Renal pelvis (tissue), 4 donors: ENCODE data around the gene TMEM127. TPM values are rescaled to one million over a fixed set of nuclear protein-coding genes. Genes with fewer than 3 reads are reported as not detected.

ENCODE experiments used
- DNase-seq: peaks from one replicate; pipeline ENCODE4 v3.0.0-alpha.2; 2013
- polyA plus RNA-seq, 3 donors: library from polyadenylated mRNA; unstranded; fragments of 120-200 nt; gene quantifications; one replicate each; pipeline ENCODE4 v1.2.1, GENCODE V29; 2013; ENCODE audit not compliant: insufficient read length in 3 of 3

TMEM127 gene
- polyA plus RNA-seq, 3 donors: 44.8 to 48.3 (median 45.2) TPM

DNA sequence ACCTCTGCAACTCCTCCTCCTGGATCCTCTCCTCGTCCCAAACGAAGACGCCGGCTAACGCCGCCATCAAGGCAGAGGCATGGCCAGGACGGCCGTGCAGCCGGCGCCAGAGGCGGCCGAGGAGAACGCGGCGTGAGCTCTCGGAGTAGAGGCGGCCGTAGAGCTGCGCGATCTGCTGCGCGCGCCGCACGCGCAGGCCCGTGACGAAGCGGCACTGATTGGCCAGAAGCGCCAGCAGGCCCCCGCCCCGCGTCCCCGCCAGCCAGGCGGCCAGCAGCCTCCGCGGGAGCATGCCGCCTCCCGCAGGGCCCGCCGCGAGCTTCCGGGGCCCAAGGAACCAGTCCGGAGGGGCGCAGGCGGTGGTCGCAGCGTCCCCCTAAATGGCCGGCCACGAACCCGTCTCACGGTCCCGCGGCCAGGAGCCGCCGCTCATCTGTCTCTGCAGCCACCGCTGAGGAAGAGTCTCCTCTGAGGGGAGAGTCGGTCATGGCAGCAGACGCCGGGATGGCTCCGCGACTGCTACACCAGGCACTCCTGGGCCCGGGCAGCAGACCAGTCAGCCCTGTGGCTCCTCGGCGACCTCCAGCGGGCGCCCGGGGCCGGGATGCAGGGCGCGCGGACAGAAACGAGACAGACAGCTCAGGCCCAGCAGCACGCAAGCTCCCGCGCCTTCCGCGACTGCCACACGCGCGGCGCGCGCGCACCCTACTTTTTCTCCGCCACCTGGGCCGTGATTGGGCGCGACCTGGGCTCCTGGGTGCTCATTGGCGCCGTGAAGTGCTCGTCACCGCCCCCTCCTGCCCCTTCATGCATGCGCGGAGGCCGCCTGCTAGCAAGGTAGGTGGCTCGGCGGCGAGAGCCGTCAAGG is 57.4 kb downstream of the TMEM127 start, which contains the start of gene STARD7:
STARD7 (minus strand) TSS at position 685 of the 868 bp plus-strand sequence; CDS start at position 292, 393 bp downstream.
- DNase-seq: peak; percentile 98

DNA sequence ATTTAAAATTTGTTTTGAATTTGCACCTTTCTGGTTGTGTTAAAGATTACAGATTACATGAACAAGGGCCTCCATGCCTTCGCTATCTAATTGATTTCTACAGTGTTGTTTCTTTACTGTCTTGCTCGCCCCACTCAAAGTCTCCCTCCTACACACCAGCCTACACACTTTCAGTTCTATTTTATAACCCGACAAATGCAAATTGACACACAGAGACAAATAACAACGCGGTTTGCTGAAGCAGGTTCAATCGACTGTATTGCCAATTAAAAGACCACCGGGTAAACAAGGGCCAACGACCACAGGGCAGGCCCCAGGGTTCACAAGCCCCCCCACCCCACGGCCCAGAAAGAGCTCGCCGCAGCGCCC is 58.0 kb downstream of the TMEM127 start:
- DNase-seq: no peak

DNA sequence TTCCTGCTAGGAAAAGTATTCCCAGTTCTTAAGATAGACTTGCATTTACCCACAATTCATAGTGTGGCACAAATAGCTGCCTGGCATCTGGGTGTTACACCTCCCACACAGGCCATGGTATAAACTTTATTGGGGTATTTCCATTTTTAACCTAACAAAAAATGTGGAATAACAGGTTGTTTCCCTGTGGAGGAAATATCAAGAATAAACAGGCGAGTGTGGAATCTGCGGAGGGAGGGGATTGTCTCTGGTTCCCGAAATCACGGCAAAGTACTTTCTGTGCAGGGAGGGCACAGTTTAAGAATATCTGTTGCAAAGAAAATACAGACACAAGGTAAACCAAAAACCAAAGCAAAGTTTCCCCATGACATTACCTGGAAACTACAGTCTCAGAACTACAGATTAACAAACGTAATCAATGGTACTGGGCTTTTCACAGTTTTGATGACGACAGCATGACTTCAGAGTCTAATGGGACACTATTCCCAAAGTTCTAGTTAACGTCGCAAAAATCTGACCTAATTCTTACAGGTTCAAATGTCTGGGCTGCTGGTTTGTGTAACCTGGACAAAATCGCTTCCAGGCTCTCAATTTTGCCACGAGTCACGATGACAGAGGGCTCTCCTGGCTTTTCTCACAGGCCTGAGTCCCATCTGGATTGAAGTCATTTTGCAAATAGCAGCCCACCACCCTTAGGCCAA is 58.6 kb downstream of the TMEM127 start:
- DNase-seq: peak; percentile 11

DNA sequence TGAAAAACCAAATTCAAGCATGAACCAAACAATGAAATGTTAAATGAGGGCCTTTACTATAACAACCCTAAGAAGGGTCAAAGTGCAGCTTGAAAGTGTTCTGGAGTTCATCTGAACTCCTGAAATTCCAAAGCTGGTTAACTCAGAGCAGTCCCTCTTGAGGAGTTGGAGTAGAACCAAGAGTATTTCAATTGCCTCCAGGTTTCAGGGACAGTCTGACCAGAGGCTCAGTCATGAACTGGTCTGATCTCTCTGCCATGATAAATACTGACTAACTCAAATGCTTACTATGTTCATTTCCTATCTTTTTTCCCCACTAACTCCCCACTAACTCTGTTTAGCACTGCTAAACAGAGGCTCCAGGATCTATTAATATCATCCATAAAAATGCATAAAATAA is 59.9 kb downstream of the TMEM127 start:
- DNase-seq: no peak

DNA sequence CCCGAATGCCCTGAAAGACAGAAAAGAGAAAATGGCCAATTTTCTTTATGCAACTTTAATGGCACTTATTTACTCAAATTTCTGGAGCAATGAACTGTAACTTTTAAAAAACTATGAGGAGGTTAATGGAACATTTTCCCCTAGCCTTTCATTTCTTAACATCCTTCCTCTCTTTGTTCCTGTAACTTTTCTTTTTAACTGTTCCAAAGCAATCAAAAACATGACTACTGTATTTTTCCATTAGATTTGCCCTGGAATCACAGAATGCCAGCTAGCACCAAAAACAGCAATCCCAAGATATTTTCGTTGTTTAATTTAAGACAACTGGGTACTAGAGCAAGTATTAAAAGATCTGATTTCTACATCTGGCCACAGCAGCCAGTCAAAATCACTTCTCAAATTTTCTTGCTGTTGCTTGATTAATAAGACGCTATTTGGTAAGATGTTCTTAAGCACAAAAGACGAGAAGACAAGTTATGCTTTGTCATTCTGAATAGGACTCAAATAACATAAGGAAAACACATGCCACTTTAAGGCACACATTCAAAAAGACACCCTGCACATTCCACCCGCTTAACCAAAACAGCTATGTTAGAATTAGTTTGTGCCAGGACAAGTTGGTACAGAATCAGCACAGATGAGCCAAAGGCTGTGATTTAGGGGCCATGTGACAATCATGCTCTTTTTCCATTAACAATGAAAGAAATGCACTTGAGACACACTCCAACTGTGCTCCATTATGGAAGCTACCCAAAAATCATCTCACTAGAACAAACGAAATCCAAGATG is 60.8 kb downstream of the TMEM127 start:
- DNase-seq: no peak

DNA sequence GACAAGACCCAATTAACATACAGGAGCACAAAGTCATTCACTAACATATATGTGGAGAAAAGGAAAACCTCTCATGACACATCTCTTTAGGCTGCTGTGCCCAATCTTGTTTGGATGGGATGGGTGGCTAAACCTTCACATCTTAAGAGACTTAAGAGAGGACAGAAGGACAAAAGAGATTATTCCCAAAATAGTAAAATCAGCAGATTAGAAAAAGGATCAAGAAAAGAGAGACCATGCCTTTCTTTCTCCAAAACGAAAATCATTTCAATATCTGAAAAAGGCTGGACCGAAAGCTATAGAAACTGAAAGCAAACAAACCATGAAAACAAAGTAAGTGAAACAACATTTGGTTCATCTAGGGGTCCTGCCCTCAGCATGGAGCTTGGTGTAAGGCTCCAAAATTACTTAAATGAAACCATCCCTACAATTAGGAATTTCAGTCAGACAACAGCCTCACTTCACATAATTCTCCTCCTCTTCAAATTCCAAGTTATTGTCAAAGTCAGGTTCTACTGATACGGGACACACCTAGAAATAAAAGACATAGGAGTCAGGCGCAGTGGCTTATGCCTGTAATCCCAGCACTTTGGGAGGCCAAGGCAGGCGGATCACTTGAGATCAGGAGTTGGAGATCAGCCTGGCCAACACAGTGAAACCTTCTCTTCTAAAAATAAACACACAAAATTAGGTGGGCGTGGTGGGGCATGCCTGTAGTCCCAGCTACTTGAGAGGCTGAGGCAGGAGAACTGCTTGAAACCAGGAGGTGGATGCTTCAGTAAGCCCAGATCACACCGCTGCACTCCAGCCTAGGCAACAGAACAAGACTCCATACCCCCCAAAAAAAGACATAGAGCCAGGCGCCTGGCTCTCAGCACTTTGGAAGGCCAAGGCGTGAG is 62.4 kb downstream of the TMEM127 start:
- DNase-seq: no peak

DNA sequence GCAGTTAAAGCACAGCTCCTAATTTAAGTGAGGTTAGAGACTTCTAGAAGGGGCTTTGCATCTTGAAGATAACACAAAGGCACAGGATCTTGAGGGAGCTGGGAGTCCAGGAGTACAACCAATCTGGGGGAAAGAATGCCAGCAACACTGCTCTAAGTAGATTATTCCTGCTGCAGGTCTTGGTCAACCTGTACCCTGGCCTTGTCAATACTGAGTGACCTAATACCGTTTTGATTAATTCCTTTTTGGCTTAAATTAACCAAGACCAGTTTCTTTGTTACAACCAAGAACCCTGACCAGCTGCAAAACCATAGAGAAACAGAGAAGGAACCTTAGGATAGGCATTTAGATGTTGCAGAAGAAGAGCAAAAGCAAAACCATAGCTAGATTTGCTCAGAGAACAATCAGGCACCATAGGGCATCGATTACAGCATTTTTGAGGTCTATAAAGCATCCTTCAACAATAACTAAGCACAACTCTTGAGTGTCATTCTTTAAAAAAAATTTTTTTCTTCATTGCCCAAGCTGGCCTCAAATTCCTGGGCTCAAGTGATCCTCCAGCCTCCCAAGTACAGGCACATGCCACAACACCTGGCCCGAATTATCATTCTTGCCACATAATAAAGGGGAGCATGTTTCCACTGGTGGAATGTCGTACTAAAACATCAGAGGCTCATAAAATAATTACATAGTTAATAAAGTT is 63.5 kb downstream of the TMEM127 start:
- no peak for DNase-seq

DNA sequence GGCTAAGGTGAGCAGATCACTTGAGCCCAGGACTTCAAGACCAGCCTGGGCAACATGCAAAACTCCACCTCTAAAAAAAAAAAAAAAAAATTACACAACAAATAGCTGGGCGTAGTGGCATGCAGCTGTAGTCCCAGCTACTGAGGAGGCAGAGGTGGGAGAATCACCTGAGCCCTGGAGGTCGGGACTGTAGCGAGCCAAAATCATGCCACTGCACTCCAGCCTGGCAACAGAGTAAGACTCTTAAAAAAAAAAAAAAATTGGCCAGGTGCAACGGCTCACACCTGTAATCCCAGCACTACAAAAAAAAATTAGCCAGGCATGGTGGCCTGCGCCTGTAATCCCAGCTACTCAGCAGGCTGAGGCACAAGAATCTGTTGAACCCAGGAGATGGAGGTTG is 64.5 kb downstream of the TMEM127 start:
- no peak for DNase-seq

DNA sequence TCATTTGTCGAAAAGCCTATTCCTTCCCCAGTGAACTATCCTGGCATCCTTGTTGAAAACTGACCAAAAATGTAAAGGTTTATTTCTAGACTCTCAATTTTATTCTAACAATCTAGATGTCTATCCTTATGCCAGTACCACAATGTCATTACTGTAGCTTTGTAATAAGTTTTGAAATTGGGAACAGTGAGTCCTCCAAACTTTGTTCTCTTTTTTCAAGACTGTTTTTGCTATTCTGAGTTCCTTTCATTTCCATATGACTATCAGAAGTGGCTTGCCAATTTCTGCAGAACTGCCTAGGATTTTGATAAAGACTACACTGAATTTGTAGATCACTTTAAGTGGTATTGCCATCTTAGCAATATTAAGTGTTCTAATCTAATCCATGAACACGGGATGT is 66.9 kb downstream of the TMEM127 start:
- DNase-seq: no peak

Other genes starting within 250 kb of the TMEM127 start
- 1 to 10 TPM in 2 of 3 donors, under 1 TPM in 1; 0.71 to 4.0 (median 2.8) TPM for gene GPAT2, start 231.1 kb downstream of the TMEM127 start, polyA plus RNA-seq
- gene ADRA2B, start 149.4 kb downstream of the TMEM127 start, polyA plus RNA-seq: 1 to 10 TPM; 3.9 to 5.9 (median 5.3) TPM
- gene ASTL, start 127.5 kb downstream of the TMEM127 start, polyA plus RNA-seq: under 1 TPM in 2 of 3 donors, not detected in 1; 0.18 to 0.23 TPM
- 1 to 10 TPM; 3.1 to 4.9 (median 3.7) TPM for gene DUSP2, start 120.6 kb downstream of the TMEM127 start, polyA plus RNA-seq
- 100 to 1,000 TPM; 142 to 163 (median 144) TPM for gene STARD7, start 57.2 kb downstream of the TMEM127 start, polyA plus RNA-seq
- gene CIAO1, start 228 bp upstream of the TMEM127 start, polyA plus RNA-seq: 10 to 100 TPM; 55.7 to 82.8 (median 80.3) TPM
- 100 to 1,000 TPM; 187 to 206 (median 203) TPM for gene SNRNP200, start 39.5 kb upstream of the TMEM127 start, polyA plus RNA-seq
- gene ITPRIPL1, start 59.3 kb upstream of the TMEM127 start, polyA plus RNA-seq: 1 to 10 TPM; 4.5 to 5.2 (median 4.7) TPM
- 10 to 100 TPM; 18.9 to 22.0 (median 19.7) TPM for gene NCAPH, start 69.8 kb upstream of the TMEM127 start, polyA plus RNA-seq
- gene NEURL3, start 239.4 kb upstream of the TMEM127 start, polyA plus RNA-seq: 1 to 10 TPM; 5.5 to 8.2 (median 6.1) TPM